HCT116 (cell line): ENCODE results near the gene DLG2. TPM values are rescaled to one million over a fixed set of nuclear protein-coding genes. Genes with fewer than 3 reads are reported as not detected.

Experiments
- ATAC-seq: fragments of 200-7000 bp; cut with Tn5 transposase; 2 replicates; pipeline ENCODE4 v1.9.1; 2020; ENCODE audit warnings: mild to moderate bottlenecking, moderate library complexity
- BruUV-seq: library from RNA; stranded (reverse); fragments of 400-500 nt; replicated peaks from 2 replicates; lab custom pipeline; 2021; lab: Mats Ljungman, UMichigan
- CTCF ChIA-PET: fragments of 300-600 bp; sonication (Branson Sonifier 250); formaldehyde crosslinking; loops from one replicate; lab custom pipeline; 2021; ENCODE audit warnings: antibody characterized with exemption; lab: Charles Lee
- POLR2A ChIA-PET: fragments of 300-600, 350-600 bp; sonication (Branson Sonifier 250); formaldehyde crosslinking; loops from one replicate; lab custom pipeline; 2021; ENCODE audit warnings: antibody characterized with exemption; lab: Charles Lee
- RAD21 ChIA-PET, 2 experiments: fragments of 300-600 bp; sonication (Branson Sonifier 250); formaldehyde crosslinking; loops; one replicate each; lab custom pipeline; 2023; ENCODE audit warnings: low total read pairs in 2 of 2; ENCODE audit not compliant: uncharacterized antibody in 2 of 2, unreplicated experiment in 2 of 2, low non-redundant PET in 1 of 2; lab: Charles Lee
- DNase-seq: peaks from one replicate; pipeline ENCODE4 v3.0.0-alpha.2; 2010; ENCODE audit warnings: low read depth, low spot score
- H2AFZ ChIP-seq: fragments of 200-600 bp; shearing (Covaris generic), sonication (generic); 2 replicates; pipeline ENCODE4 v1.6.1; 2017; ENCODE audit warnings: low read depth, mixed run types, mixed read lengths, antibody characterized with exemption, low read length; ENCODE audit not compliant: poor library complexity, severe bottlenecking
- H3K27ac ChIP-seq: 2 replicates; pipeline ENCODE4 v1.5.1; 2012; ENCODE audit warnings: low read depth, low read length
- H3K27me3 ChIP-seq: fragments of 200-600 bp; sonication (generic); 2 replicates; pipeline ENCODE4 v1.6.1; 2016; ENCODE audit warnings: mixed run types, low read length, mixed read lengths; ENCODE audit not compliant: insufficient read depth
- H3K36me3 ChIP-seq, 2 experiments: fragments of 200-500 bp in 1 of 2; fragments of 200-600 bp in 1 of 2; sonication (Bioruptor generic) in 1 of 2; sonication (generic) in 1 of 2; 2 replicates each; pipeline versions ENCODE4 v1.5.1 to v1.6.1; 2014 to 2016; ENCODE audit warnings: low read length in 2 of 2, inconsistent platforms in 1 of 2, mixed read lengths in 1 of 2, mixed run types in 1 of 2; ENCODE audit not compliant: insufficient read depth in 2 of 2, control insufficient read depth in 1 of 2
- H3K4me1 ChIP-seq, 2 experiments: fragments of 200-600 bp in 1 of 2; sonication (generic) in 1 of 2; 2 replicates each; pipeline versions ENCODE4 v1.5.1 to v1.6.1; 2012 to 2017; ENCODE audit warnings: low read length in 2 of 2, inconsistent platforms in 1 of 2, mild to moderate bottlenecking in 1 of 2, mixed read lengths in 1 of 2, mixed run types in 1 of 2, moderate library complexity in 1 of 2; ENCODE audit not compliant: insufficient read depth in 2 of 2, control insufficient read depth in 1 of 2
- H3K4me2 ChIP-seq: fragments of 200-600 bp; sonication (generic); 2 replicates; pipeline ENCODE4 v1.6.1; 2017; ENCODE audit warnings: mixed run types, low read length, mixed read lengths
- H3K4me3 ChIP-seq, 2 experiments: fragments of 200-600 bp in 1 of 2; sonication (generic) in 1 of 2; replicated peaks in 1 of 2; 2 replicates each; pipeline ENCODE4 v1.5.1; 2011 to 2016; ENCODE audit warnings: low read length in 2 of 2, control low read depth in 1 of 2, low read depth in 1 of 2, mild to moderate bottlenecking in 1 of 2, mixed read lengths in 1 of 2, mixed run types in 1 of 2
- H3K79me2 ChIP-seq: fragments of 200-600 bp; sonication (generic); 2 replicates; pipeline ENCODE4 v1.6.1; 2017; ENCODE audit warnings: mild to moderate bottlenecking, mixed run types, low read length, moderate library complexity, mixed read lengths; ENCODE audit not compliant: insufficient read depth
- H3K9ac ChIP-seq: fragments of 200-600 bp; sonication (generic); 2 replicates; pipeline ENCODE4 v1.6.1; 2016; ENCODE audit warnings: low read length, mixed read lengths
- H3K9me2 ChIP-seq: fragments of 200-600 bp; sonication (generic), shearing (Covaris generic); 2 replicates; pipeline ENCODE4 v1.6.1; 2017; ENCODE audit warnings: mixed run types, mild to moderate bottlenecking, moderate library complexity; ENCODE audit not compliant: insufficient read depth
- H3K9me3 ChIP-seq, 2 experiments: fragments of 200-500 bp in 1 of 2; fragments of 200-600 bp in 1 of 2; sonication (Bioruptor generic) in 1 of 2; sonication (generic) in 1 of 2; 2 replicates each; pipeline ENCODE4 v1.6.1; 2014 to 2017; ENCODE audit warnings: low read length in 2 of 2, mixed read lengths in 2 of 2, inconsistent platforms in 1 of 2, low read depth in 1 of 2, mild to moderate bottlenecking in 1 of 2, mixed run types in 1 of 2, moderate library complexity in 1 of 2; ENCODE audit not compliant: control insufficient read depth in 1 of 2, insufficient read depth in 1 of 2
- H4K20me1 ChIP-seq: fragments of 200-600 bp; sonication (generic), shearing (Covaris generic); 2 replicates; pipeline ENCODE4 v1.6.1; 2017; ENCODE audit warnings: mixed run types, mild to moderate bottlenecking, moderate library complexity; ENCODE audit not compliant: insufficient read depth
- ATF3 ChIP-seq: IDR thresholded peaks from 2 replicates; pipeline ENCODE4 v1.6.1; 2012
- CBX3 ChIP-seq: IDR thresholded peaks from 2 replicates; pipeline ENCODE4 v1.6.1; 2012; ENCODE audit warnings: low read depth
- CEBPB ChIP-seq: IDR thresholded peaks from 2 replicates; pipeline ENCODE4 v1.6.1; 2012; ENCODE audit warnings: low read depth
- CTCF ChIP-seq, 3 experiments: fragments of 200-600 bp in 1 of 3; sonication (generic) in 1 of 3; IDR thresholded peaks in 2 of 3; conservative IDR thresholded peaks in 1 of 3; 2 replicates each; pipeline ENCODE4 v1.5.1; 2012 to 2017; ENCODE audit warnings: low read depth in 2 of 3, low read length in 2 of 3, antibody characterized with exemption in 1 of 3, borderline replicate concordance in 1 of 3, control low read depth in 1 of 3, mild to moderate bottlenecking in 1 of 3, mixed read lengths in 1 of 3, mixed run types in 1 of 3, moderate library complexity in 1 of 3; ENCODE audit not compliant: insufficient read depth in 1 of 3
- ELF1 ChIP-seq: IDR thresholded peaks from 2 replicates; pipeline ENCODE4 v1.6.1; 2012; ENCODE audit warnings: low read depth, borderline replicate concordance
- EZH2phosphoT487 ChIP-seq: fragments of 200-600 bp; IDR thresholded peaks from 2 replicates; pipeline ENCODE4 v1.6.1; 2018; ENCODE audit warnings: antibody characterized with exemption, borderline replicate concordance
- FOSL1 ChIP-seq: IDR thresholded peaks from 2 replicates; pipeline ENCODE4 v1.6.1; 2012; ENCODE audit warnings: low read depth
- JUND ChIP-seq: IDR thresholded peaks from 2 replicates; pipeline ENCODE4 v1.6.1; 2012
- MAX ChIP-seq: IDR thresholded peaks from 2 replicates; pipeline ENCODE4 v1.6.1; 2012
- POLR2A ChIP-seq: IDR thresholded peaks from 2 replicates; pipeline ENCODE4 v1.7.0; 2011; ENCODE audit warnings: borderline replicate concordance; ENCODE audit not compliant: insufficient read depth, insufficient read length; ENCODE audit errors: extremely low read depth
- TCF7L2 ChIP-seq: IDR thresholded peaks from 2 replicates; pipeline ENCODE4 v1.7.0; 2011; ENCODE audit warnings: borderline replicate concordance, inconsistent platforms; ENCODE audit not compliant: insufficient read depth, insufficient read length; ENCODE audit errors: extremely low read depth
- ZFX ChIP-seq: fragments of 450-650 bp; IDR thresholded peaks from 2 replicates; pipeline ENCODE4 v1.6.1; 2017
- ZNF274 ChIP-seq: fragments of 200-500 bp; sonication (Bioruptor generic); IDR thresholded peaks from 2 replicates; pipeline ENCODE4 v1.6.1; 2014; ENCODE audit warnings: mild to moderate bottlenecking, low read depth, low read length, inconsistent platforms
- intact Hi-C: fragments of 100-400 bp; cut with micrococcal nuclease; formaldehyde crosslinking; loops from 2 replicates; pipeline ENCODE4 v1.10.0; 2022
- total RNA-seq: library from RNA; stranded (reverse); gene quantifications from one replicate; pipeline ENCODE4 v1.2.1, GENCODE V29; 2021; ENCODE audit not compliant: unreplicated experiment

The DLG2 gene
- total RNA-seq, 1 experiment from 2014 or later = 2.4 TPM

- no peak for TF ChIP-seq CBX3
- TF ChIP-seq ZFX = no peak
- no peak for TF ChIP-seq CTCF (IDR thresholded peaks at IDR 0.05 in 2 of 3, conservative IDR thresholded peaks at IDR 0.05 in 1 of 3; ENCODE audit: borderline replicate concordance in 1 of 3, insufficient read depth in 1 of 3, low read depth in 2 of 3, low read length in 2 of 3)
- no peak for TF ChIP-seq FOSL1
- no peak for TF ChIP-seq ZNF274
- TF ChIP-seq JUND = no peak
- no peak for TF ChIP-seq ELF1
- no peak for TF ChIP-seq ATF3
- no peak for TF ChIP-seq POLR2A
- TF ChIP-seq EZH2phosphoT487 = no peak
- TF ChIP-seq MAX = no peak
Observed at GRCh38 chr11:84923489-84923888, 703.7 kb downstream of the DLG2 start (continued).

GRCh38 chr11:84922836-84923235 lies 704.3 kb downstream of the DLG2 start:
- Histone ChIP-seq H3K79me2 (no peaks in the 10 kb centered on the region), H4K20me1 (no peaks in the 10 kb centered on the region; the same call in 1 of the 2 replicates), H3K36me3 (no peaks in the 10 kb centered on the region), H3K4me2 (no peak overlapping the region), H3K27me3 (no peaks in the 10 kb centered on the region)
- DNase-seq = no peak
- TF ChIP-seq ELF1 (no peak), TCF7L2 (no peak), EZH2phosphoT487 (no peak), CEBPB (no peak)
- TF ChIP-seq, all 23 proteins: peak for 0
- no peak for ATAC-seq
- Histone ChIP-seq H3K27ac (no peak overlapping the region), H2AFZ (no peak overlapping the region), H3K9me3 (no peaks in the 10 kb centered on the region), H3K4me1 (no peaks in the 10 kb centered on the region), H3K4me3 (no peak overlapping the region), H3K9me2 (no peaks in the 10 kb centered on the region), H3K9ac (no peak overlapping the region)
- intact Hi-C loops = no loop called here
- ChIA-PET POLR2A (no interaction called here), RAD21 (no interaction called here), CTCF (no interaction called here)
- BruUV-seq = no TSS peak
